ENCODE results near the gene LAMA1. TPM values are rescaled to one million over a fixed set of nuclear protein-coding genes. Genes with fewer than 3 reads are reported as not detected.
"Not testable (repeated sequence)": the region's sequence is repeated elsewhere in the genome, so short reads cannot be mapped to it uniquely, and the experiment has no call there.

LAMA1 gene
- total RNA-seq, result not detected

DNA sequence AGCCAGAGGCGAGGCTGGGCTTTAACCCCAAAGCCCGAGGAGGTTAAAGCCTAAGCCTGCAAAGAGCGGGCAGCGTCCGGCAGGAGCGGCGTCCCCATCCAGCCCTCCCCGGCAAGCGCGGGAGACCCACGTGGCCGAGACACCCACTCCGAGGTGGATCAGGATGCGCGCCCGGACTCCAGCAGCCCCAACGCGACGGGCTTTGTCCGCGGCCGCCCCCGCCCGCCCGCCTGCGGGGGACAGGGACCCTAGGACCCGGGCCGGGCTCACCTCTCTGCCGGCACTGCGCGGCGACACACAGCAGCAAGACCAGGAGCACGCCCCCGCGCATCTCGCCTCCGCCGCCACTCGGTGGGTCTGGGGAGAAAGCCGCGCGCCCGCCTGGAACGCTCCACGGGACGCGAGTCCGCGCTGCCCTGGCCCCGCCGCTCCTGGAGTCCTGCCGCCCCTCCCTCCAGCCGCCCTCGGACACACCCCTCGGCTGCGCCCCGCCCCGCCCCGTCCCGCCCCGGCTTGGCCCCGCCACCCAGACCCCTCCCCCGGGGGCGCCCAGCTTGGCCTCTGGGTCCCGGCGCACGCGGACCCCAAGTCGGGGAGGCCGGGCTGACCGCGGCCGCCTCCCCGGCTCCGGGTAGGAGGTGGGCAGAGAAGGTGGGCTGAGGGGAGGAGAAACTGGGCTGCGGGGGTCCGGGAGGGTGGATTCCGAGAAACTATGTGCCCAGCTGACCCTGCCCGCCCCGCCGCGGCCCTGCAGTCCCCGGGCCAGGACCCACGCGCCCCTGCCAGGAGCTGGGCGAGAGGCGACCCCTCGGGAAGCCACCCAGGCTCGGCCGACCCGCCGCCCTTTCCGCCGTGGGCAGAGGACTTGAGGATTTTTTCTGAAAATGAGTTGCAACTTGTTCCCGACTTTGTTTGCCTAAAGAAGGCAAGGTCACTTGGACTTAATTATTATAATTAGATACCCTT lies at the start of gene LAMA1:
TSS of gene LAMA1 (minus strand) at position 408 of the 966 bp plus-strand sequence. CDS start at position 331, 77 bp downstream.
- Mint-ChIP-seq H3K9me3 (peaks cover 2% of the 10 kb centered on the region), H3K36me3 (ENCODE audit: low read depth) (no peaks in the 10 kb centered on the region), H3K4me3 (no peak within 1 kb of the TSS), H3K27me3 (ENCODE audit: low read depth) (peaks cover 32% of the 10 kb centered on the region), H3K4me1 (ENCODE audit: low read depth) (peaks cover 7% of the 10 kb centered on the region), H3K27ac (no peak within 1 kb of the TSS)
- CTCF ChIA-PET, result no interaction called here
- DNase-seq, result no peak
- intact Hi-C loops (cut with micrococcal nuclease), result no loop called here

DNA sequence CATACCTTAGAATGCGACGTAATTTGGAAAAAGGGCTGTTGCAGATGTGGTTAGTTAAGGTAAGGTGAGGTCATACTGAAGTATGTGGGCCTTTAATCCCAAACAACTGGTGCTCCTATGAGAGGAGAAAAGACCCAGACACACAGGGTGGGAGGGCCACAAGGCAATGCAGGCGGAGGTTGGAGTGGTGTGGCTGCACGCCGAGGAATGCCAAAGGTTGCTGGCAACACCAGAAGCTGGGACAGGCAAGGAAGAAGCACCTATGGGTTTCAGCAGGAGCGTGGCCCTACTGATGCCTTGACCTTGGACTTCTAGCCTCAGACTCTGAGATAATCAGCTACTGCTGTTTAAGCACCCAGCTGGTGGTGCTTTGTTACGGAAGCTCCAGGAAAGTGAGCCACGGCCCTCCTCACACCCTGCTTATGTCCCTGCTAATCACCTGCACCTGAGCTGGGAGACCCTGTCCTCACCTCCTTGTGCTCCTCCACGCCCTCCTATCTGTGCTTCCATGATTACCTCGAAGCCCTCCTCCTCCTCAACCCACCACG lies 48.3 kb upstream of the LAMA1 start:
- Mint-ChIP-seq H3K36me3 (ENCODE audit: low read depth) (no peaks in the 10 kb centered on the region), H3K4me1 (ENCODE audit: low read depth) (no peaks in the 10 kb centered on the region), H3K4me3 (no peak overlapping the region), H3K27me3 (ENCODE audit: low read depth) (no peaks in the 10 kb centered on the region), H3K9me3 (no peaks in the 10 kb centered on the region), H3K27ac (no peak overlapping the region)
- DNase-seq, result no peak
- intact Hi-C loops (cut with micrococcal nuclease), result no loop called here
- CTCF ChIA-PET, result no interaction called here

DNA sequence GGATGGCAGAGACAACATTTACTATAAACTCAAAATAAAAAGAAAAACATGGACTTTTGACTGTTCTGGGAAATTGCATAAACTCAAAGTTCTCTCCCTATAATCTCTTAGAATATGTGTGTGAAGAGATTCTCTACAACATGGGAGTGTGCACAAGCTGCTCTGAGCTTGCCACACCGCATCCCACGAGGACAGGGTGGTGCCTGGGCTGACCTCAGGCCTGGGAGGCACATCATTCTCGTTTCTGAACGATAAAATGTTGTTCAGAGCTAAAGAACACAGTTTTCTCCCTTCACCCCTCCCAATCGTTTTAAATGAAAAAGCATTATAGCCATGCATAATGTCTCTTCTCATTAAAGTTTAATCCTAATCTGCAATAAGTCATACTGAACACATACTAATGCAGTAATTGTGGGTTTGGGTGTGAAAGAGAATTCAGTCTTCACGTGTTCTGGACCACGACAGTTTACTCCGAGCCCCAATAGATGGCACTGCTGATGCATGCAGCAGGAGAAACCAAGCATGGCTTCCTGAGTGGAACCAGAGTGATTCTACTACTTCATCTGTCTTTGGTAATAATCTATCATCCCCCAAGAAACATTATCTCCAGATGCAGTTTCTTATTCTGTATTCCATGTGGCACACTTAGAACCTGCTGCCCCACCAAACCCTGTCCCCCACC lies 46.9 kb upstream of the LAMA1 start:
- H3K27ac Mint-ChIP-seq, result no peak overlapping the region
- DNase-seq, result peak; percentile 14
- CTCF ChIA-PET, result no interaction called here
- intact Hi-C loops (cut with micrococcal nuclease), result no loop called here
- H3K4me3 Mint-ChIP-seq, result no peak overlapping the region
- no peaks in the 10 kb centered on the region for H3K9me3 Mint-ChIP-seq
- H3K36me3 Mint-ChIP-seq (ENCODE audit: low read depth), result no peaks in the 10 kb centered on the region
- H3K4me1 Mint-ChIP-seq (ENCODE audit: low read depth), result no peaks in the 10 kb centered on the region
- H3K27me3 Mint-ChIP-seq (ENCODE audit: low read depth), result no peaks in the 10 kb centered on the region

DNA sequence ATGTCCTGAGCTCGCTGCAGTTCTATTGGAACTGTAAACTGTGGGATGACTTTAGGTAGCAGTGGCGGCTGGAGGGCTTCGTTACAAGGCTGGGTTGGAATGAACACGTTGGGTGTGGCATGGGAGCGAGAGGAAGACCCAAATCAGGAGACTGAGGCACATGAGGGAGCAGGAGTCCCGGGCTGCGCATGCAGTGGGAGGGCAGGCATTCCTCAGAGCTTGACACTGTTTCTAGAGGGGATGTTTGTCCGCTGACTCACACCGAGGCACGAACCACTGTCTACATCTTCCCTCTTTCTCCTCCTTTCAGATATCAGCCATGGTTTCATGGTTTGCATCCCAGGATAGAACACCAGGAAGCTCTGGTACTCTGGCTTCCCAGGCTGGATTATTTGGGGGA lies 40.6 kb upstream of the LAMA1 start:
- Mint-ChIP-seq H3K4me3 (no peak overlapping the region), H3K9me3 (no peaks in the 10 kb centered on the region), H3K36me3 (ENCODE audit: low read depth) (no peaks in the 10 kb centered on the region), H3K4me1 (ENCODE audit: low read depth) (no peaks in the 10 kb centered on the region), H3K27ac (no peak overlapping the region), H3K27me3 (ENCODE audit: low read depth) (no peaks in the 10 kb centered on the region)
- intact Hi-C loops (cut with micrococcal nuclease), result no loop called here
- CTCF ChIA-PET, result no interaction called here
- no peak for DNase-seq

DNA sequence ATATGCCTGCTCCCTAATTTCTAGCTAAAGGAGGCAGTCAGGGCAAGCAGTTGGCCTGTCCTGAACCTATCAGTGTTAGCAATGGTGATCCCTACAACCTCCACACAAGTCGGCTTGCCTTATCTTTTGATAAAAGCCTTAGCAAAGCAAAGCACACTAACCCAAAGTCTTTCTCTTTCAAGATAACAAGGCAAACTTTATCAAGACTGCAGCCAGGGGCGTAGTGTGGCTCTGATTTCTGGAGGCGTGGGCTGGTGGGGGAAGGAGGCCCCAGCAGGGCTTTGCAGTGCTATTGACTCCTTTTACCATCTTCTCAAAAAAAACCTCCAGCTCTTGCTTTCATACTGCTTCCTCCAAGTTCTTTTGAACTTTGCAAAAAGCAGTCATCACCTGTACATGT lies 40.2 kb upstream of the LAMA1 start:
- H3K4me3 Mint-ChIP-seq, result no peak overlapping the region
- H3K36me3 Mint-ChIP-seq (ENCODE audit: low read depth), result no peaks in the 10 kb centered on the region
- H3K4me1 Mint-ChIP-seq (ENCODE audit: low read depth), result no peaks in the 10 kb centered on the region
- CTCF ChIA-PET, result no interaction called here
- no peak for DNase-seq
- H3K27ac Mint-ChIP-seq, result no peak overlapping the region
- H3K9me3 Mint-ChIP-seq, result no peaks in the 10 kb centered on the region
- H3K27me3 Mint-ChIP-seq (ENCODE audit: low read depth), result no peaks in the 10 kb centered on the region
- intact Hi-C loops (cut with micrococcal nuclease), result no loop called here

DNA sequence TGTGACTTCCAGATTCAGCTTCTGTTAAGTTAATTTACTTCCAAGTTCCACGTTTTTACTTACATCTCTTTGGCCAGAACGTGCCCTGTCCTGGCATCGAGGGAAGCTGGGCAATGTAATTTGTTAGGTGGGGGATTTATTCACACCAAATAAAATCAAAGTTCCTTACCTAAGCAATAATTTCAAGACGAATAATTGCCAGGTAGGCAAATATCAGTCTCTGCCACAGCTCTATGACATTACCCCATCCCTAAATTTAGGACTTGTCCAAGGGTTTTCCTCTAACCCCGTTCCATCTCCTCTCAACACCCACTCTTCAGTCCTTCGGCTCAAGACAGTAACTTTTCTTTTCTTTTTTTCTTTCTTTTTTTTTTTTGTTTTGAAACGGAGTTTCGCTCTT lies 38.3 kb upstream of the LAMA1 start:
- Mint-ChIP-seq H3K4me1 (ENCODE audit: low read depth) (no peaks in the 10 kb centered on the region), H3K9me3 (no peaks in the 10 kb centered on the region), H3K27ac (no peak overlapping the region), H3K36me3 (ENCODE audit: low read depth) (no peaks in the 10 kb centered on the region), H3K27me3 (ENCODE audit: low read depth) (no peaks in the 10 kb centered on the region), H3K4me3 (no peak overlapping the region)
- no peak for DNase-seq
- intact Hi-C loops (cut with micrococcal nuclease), result no loop called here
- CTCF ChIA-PET, result no interaction called here

GRCh38 chr18:7155092-7155491 lies 37.5 kb upstream of the LAMA1 start:
- DNase-seq, result no peak
- Mint-ChIP-seq H3K4me1 (ENCODE audit: low read depth) (no peaks in the 10 kb centered on the region), H3K4me3 (no peak overlapping the region), H3K27ac (no peak overlapping the region), H3K27me3 (ENCODE audit: low read depth) (no peaks in the 10 kb centered on the region), H3K9me3 (no peaks in the 10 kb centered on the region), H3K36me3 (ENCODE audit: low read depth) (no peaks in the 10 kb centered on the region)
- intact Hi-C loops (cut with micrococcal nuclease), result no loop called here
- CTCF ChIA-PET, result no interaction called here

DNA sequence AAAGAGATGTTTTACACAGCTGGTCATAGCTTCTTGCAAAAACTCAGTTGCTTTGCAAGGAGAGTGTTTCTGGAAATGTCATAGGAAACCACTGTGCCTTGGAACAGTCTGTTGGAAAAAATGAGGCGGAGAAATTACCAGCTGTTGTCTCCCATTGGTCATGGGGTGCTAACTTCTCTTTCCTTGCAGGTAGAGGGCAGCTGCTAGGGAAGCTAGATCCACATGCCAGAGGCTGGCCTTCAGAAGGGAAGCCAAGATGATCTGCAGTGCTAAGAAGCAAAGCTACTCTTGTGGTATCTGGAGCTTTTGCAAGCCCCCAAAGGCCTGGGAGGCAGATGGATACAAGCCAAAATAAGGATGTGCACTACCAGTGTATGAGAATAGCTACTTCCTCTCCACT lies 34.8 kb upstream of the LAMA1 start:
- no peaks in the 10 kb centered on the region for H3K27me3 Mint-ChIP-seq (ENCODE audit: low read depth)
- H3K4me1 Mint-ChIP-seq (ENCODE audit: low read depth), result no peaks in the 10 kb centered on the region
- H3K27ac Mint-ChIP-seq, result no peak overlapping the region
- CTCF ChIA-PET, result no interaction called here
- H3K9me3 Mint-ChIP-seq, result no peaks in the 10 kb centered on the region
- H3K4me3 Mint-ChIP-seq, result no peak overlapping the region
- H3K36me3 Mint-ChIP-seq (ENCODE audit: low read depth), result no peaks in the 10 kb centered on the region
- intact Hi-C loops (cut with micrococcal nuclease), result no loop called here
- DNase-seq, result no peak

GRCh38 chr18:7147399-7147798 lies 29.8 kb upstream of the LAMA1 start:
- Mint-ChIP-seq H3K9me3 (no peaks in the 10 kb centered on the region), H3K27ac (no peak overlapping the region), H3K27me3 (ENCODE audit: low read depth) (no peaks in the 10 kb centered on the region), H3K36me3 (ENCODE audit: low read depth) (no peaks in the 10 kb centered on the region), H3K4me1 (ENCODE audit: low read depth) (no peaks in the 10 kb centered on the region), H3K4me3 (no peak overlapping the region)
- CTCF ChIA-PET, result no interaction called here
- intact Hi-C loops (cut with micrococcal nuclease), result no loop called here
- no peak for DNase-seq

DNA sequence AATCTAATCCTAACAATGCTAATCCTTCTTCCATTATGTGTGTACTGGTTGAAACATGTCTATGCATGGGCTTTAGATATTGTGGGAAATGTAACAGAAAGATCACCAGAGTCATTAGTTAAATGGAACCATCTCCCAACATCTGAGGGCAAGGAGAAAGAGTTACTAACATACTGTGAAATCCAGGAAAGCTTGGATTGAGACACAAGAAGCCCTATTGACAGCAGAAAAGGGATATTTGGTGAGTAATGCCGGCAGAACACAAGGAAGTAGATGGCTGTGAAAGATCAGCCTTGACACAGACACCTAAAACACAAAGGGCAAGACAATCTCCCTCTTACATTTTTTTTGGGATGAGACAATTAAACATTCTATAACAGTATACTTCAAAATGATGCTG lies 28.5 kb upstream of the LAMA1 start:
- H3K27me3 Mint-ChIP-seq (ENCODE audit: low read depth), result no peaks in the 10 kb centered on the region
- CTCF ChIA-PET, result no interaction called here
- H3K36me3 Mint-ChIP-seq (ENCODE audit: low read depth), result no peaks in the 10 kb centered on the region
- intact Hi-C loops (cut with micrococcal nuclease), result no loop called here
- DNase-seq, result no peak
- no peak overlapping the region for H3K27ac Mint-ChIP-seq
- no peaks in the 10 kb centered on the region for H3K9me3 Mint-ChIP-seq
- no peaks in the 10 kb centered on the region for H3K4me1 Mint-ChIP-seq (ENCODE audit: low read depth)
- H3K4me3 Mint-ChIP-seq, result no peak overlapping the region

DNA sequence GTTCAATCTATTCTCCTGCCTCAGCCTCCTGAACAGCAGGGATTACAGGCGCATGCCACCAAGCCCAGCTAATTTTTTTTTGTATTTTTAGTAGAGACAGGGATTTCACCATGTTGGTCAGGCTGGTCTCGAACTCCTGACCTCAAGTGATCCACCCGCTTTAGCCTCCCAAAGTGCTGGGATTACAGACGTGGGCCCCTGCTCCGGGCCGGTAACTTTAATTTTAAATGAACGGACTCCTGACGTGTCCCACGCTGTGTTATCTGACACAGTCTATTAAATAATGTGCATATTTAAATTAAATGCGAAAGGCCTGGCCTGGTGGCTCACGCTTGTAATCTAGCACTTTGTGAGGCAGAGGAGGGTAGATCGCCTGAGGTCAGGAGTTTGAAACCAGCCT lies 27.3 kb upstream of the LAMA1 start:
- DNase-seq; H3K4me1 Mint-ChIP-seq (ENCODE audit: low read depth); H3K4me3 Mint-ChIP-seq; intact Hi-C loops (cut with micrococcal nuclease); H3K27me3 Mint-ChIP-seq (ENCODE audit: low read depth); H3K36me3 Mint-ChIP-seq (ENCODE audit: low read depth); H3K27ac Mint-ChIP-seq; H3K9me3 Mint-ChIP-seq: not testable (repeated sequence)
- CTCF ChIA-PET, result interaction anchor here (1.0 kb wide), 1 partner anchor 9 kb away, joined by 3 read pairs; no protein-coding TSS in a partner anchor

DNA sequence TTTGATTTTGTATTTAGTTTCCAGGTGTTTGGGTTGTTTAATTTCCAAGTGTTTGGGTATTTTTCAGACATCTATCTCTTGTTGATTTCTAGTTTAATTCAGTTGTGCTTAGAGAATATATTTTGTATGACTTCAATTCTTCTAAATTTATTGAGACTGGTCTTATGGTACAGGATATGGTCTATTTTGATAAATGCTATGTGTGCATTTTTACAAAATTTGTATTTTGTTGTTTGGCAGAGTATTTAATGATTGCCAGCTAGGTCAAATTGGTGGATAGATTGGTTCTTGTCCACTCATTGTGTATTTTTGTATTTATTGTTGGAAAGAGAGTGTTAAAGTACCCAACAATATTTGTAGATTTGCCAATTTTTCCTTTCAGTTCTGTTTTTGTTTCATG lies 23.7 kb upstream of the LAMA1 start:
- H3K27me3 Mint-ChIP-seq (ENCODE audit: low read depth), result no peaks in the 10 kb centered on the region

GRCh38 chr18:7139409-7139808 lies 21.8 kb upstream of the LAMA1 start:
- intact Hi-C loops (cut with micrococcal nuclease), result no loop called here
- no peak for DNase-seq
- Mint-ChIP-seq H3K36me3 (ENCODE audit: low read depth) (no peaks in the 10 kb centered on the region), H3K4me3 (no peak overlapping the region), H3K4me1 (ENCODE audit: low read depth) (no peaks in the 10 kb centered on the region), H3K9me3 (no peaks in the 10 kb centered on the region), H3K27me3 (ENCODE audit: low read depth) (no peaks in the 10 kb centered on the region), H3K27ac (no peak overlapping the region)
- CTCF ChIA-PET, result no interaction called here

More for the DNA sequence above, 23.7 kb upstream of the LAMA1 start:
- intact Hi-C loops (cut with micrococcal nuclease), result no loop called here
- no peak for DNase-seq
- H3K4me3 Mint-ChIP-seq, result no peak overlapping the region
- no peaks in the 10 kb centered on the region for H3K9me3 Mint-ChIP-seq
- no peak overlapping the region for H3K27ac Mint-ChIP-seq
- H3K36me3 Mint-ChIP-seq (ENCODE audit: low read depth), result no peaks in the 10 kb centered on the region
- CTCF ChIA-PET, result no interaction called here
- no peaks in the 10 kb centered on the region for H3K4me1 Mint-ChIP-seq (ENCODE audit: low read depth)
